A673 (cell line): ENCODE data around the gene FTO. TPM values are rescaled to one million over a fixed set of nuclear protein-coding genes. Genes with fewer than 3 reads are reported as not detected.
A peak's percentile ranks its signal among the peaks of the same experiment; 100 is the strongest.

Source experiments
- BruUV-seq: library from RNA; stranded (reverse); fragments of 400-500 nt; replicated peaks from 2 replicates; lab custom pipeline; 2021; lab: Mats Ljungman, UMichigan
- CTCF ChIA-PET: fragments of 300-600 bp; sonication (Branson Sonifier 250); formaldehyde crosslinking; loops from one replicate; lab custom pipeline; 2022; ENCODE audit warnings: antibody characterized with exemption; lab: Charles Lee
- POLR2A ChIA-PET: fragments of 300-600 bp; sonication (Branson Sonifier 250); formaldehyde crosslinking; loops from one replicate; lab custom pipeline; 2022; ENCODE audit warnings: antibody characterized with exemption; ENCODE audit not compliant: low non-redundant PET; lab: Charles Lee
- DNase-seq: peaks from one replicate; pipeline ENCODE4 v3.0.0-alpha.2; 2015; ENCODE audit warnings: low spot score
- H3K27ac ChIP-seq: fragments of 200-600 bp; sonication (generic); 2 replicates; pipeline ENCODE4 v1.5.1; 2016; ENCODE audit warnings: mixed run types, low read depth, mild to moderate bottlenecking, mixed read lengths, antibody characterized with exemption, low read length; ENCODE audit not compliant: poor library complexity, severe bottlenecking
- H3K27me3 ChIP-seq: fragments of 200-600 bp; sonication (generic); replicated peaks from 2 replicates; pipeline ENCODE4 v1.6.1; 2017; ENCODE audit warnings: mixed run types, low read depth, mild to moderate bottlenecking, mixed read lengths, antibody characterized with exemption, low read length; ENCODE audit not compliant: insufficient read depth, poor library complexity
- H3K36me3 ChIP-seq: fragments of 200-600 bp; sonication (generic); 2 replicates; pipeline ENCODE4 v1.6.1; 2016; ENCODE audit warnings: mixed run types, mild to moderate bottlenecking, mixed read lengths, antibody characterized with exemption, low read length; ENCODE audit not compliant: insufficient read depth, poor library complexity, severe bottlenecking
- H3K4me1 ChIP-seq: fragments of 200-600 bp; sonication (generic); 2 replicates; pipeline ENCODE4 v1.6.1; 2017; ENCODE audit warnings: mixed run types, mild to moderate bottlenecking, mixed read lengths, antibody characterized with exemption, low read length; ENCODE audit not compliant: insufficient read depth, poor library complexity, severe bottlenecking
- H3K4me3 ChIP-seq: fragments of 200-600 bp; sonication (generic); 2 replicates; pipeline ENCODE4 v1.5.1; 2016; ENCODE audit warnings: low read depth, mixed run types, mild to moderate bottlenecking, mixed read lengths, low read length; ENCODE audit not compliant: poor library complexity, severe bottlenecking
- H3K9me3 ChIP-seq: fragments of 200-600 bp; sonication (generic); 2 replicates; pipeline ENCODE4 v1.6.1; 2016; ENCODE audit warnings: mixed run types, low read depth, mild to moderate bottlenecking, mixed read lengths, antibody characterized with exemption, low read length; ENCODE audit not compliant: poor library complexity, severe bottlenecking
- EZH2 ChIP-seq: fragments of 200-600 bp; sonication (generic); IDR thresholded peaks from 2 replicates; pipeline ENCODE4 v1.6.1; 2017; ENCODE audit warnings: borderline replicate concordance, low read depth, mild to moderate bottlenecking, mixed read lengths, antibody characterized with exemption, low read length; ENCODE audit not compliant: poor library complexity, severe bottlenecking
- intact Hi-C: fragments of 100-400 bp; cut with micrococcal nuclease; formaldehyde crosslinking; loops from one replicate; pipeline ENCODE4 v1.10.0; 2022; ENCODE audit not compliant: unreplicated experiment
- total RNA-seq: library from RNA; stranded (reverse); gene quantifications from 2 replicates; pipeline ENCODE4 v1.2.3, GENCODE V29; 2021
- TF ChIP-seq, protein P1 (sequence below): fragments of 300-800, 200-600 bp; sonication (generic); conservative IDR thresholded peaks from 2 replicates; pipeline ENCODE4 v1.5.1; 2017; ENCODE audit warnings: low read depth, mild to moderate bottlenecking, antibody characterized with exemption, low read length, moderate library complexity, mixed read lengths

Gene FTO
- total RNA-seq, 1 experiment from 2014 or later, result 73.4 TPM

GRCh38 chr16:53809088-53809932 is 105.4 kb downstream of the FTO start:
- DNase-seq, result peak; percentile 53
- ChIA-PET POLR2A (interaction anchor here (0.7 kb wide), 1 partner anchor 12 kb away, joined by 4 read pairs; no protein-coding TSS in a partner anchor), CTCF (no interaction called here)
- Histone ChIP-seq H3K4me1 (peaks cover 24% of the 10 kb centered on the region), H3K27ac (peak overlapping the region; percentile 16), H3K27me3 (no peaks in the 10 kb centered on the region), H3K9me3 (no peaks in the 10 kb centered on the region), H3K36me3 (no peaks in the 10 kb centered on the region), H3K4me3 (no peak overlapping the region)
- TF ChIP-seq EZH2, result no peak
- TF ChIP-seq, protein P1, sequence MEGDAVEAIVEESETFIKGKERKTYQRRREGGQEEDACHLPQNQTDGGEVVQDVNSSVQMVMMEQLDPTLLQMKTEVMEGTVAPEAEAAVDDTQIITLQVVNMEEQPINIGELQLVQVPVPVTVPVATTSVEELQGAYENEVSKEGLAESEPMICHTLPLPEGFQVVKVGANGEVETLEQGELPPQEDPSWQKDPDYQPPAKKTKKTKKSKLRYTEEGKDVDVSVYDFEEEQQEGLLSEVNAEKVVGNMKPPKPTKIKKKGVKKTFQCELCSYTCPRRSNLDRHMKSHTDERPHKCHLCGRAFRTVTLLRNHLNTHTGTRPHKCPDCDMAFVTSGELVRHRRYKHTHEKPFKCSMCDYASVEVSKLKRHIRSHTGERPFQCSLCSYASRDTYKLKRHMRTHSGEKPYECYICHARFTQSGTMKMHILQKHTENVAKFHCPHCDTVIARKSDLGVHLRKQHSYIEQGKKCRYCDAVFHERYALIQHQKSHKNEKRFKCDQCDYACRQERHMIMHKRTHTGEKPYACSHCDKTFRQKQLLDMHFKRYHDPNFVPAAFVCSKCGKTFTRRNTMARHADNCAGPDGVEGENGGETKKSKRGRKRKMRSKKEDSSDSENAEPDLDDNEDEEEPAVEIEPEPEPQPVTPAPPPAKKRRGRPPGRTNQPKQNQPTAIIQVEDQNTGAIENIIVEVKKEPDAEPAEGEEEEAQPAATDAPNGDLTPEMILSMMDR, result no peak
- intact Hi-C loops, result no loop called here
- BruUV-seq, result no TSS peak

GRCh38 chr16:53812914-53813313 is 109.0 kb downstream of the FTO start:
- Histone ChIP-seq H3K36me3 (no peaks in the 10 kb centered on the region), H3K4me3 (no peak overlapping the region), H3K4me1 (peaks cover 36% of the 10 kb centered on the region), H3K27me3 (no peaks in the 10 kb centered on the region), H3K27ac (no peak overlapping the region), H3K9me3 (no peaks in the 10 kb centered on the region)
- TF ChIP-seq EZH2, result no peak
- TF ChIP-seq, protein P1, result no peak
- intact Hi-C loops, result no loop called here
- ChIA-PET CTCF (no interaction called here), POLR2A (no interaction called here)
- no peak for DNase-seq
- no TSS peak for BruUV-seq

GRCh38 chr16:53814801-53815200 is 110.8 kb downstream of the FTO start:
- CTCF ChIA-PET, result no interaction called here
- Histone ChIP-seq H3K9me3 (no peaks in the 10 kb centered on the region), H3K4me3 (no peak overlapping the region), H3K4me1 (peaks cover 30% of the 10 kb centered on the region), H3K27me3 (no peaks in the 10 kb centered on the region), H3K27ac (no peak overlapping the region), H3K36me3 (no peaks in the 10 kb centered on the region)
- intact Hi-C loops, result no loop called here
- BruUV-seq, result no TSS peak
- no peak for TF ChIP-seq EZH2
- TF ChIP-seq, protein P1, result no peak
- POLR2A ChIA-PET, result no interaction called here
- no peak for DNase-seq
